H9 (cell line): ENCODE data around the gene PDXK. TPM values are rescaled to one million over a fixed set of nuclear protein-coding genes. Genes with fewer than 3 reads are reported as not detected.

Experiments used
- DNase-seq: peaks from one replicate; pipeline ENCODE4 v3.0.0-alpha.2; 2017
- H2AFZ ChIP-seq: one replicate; pipeline ENCODE4 v1.6.1; 2013; ENCODE audit warnings: mild to moderate bottlenecking, low read length, control low read depth, moderate library complexity
- H2AK5ac ChIP-seq: 2 replicates; pipeline ENCODE4 v1.6.1; 2013; ENCODE audit warnings: low read length, control low read depth, mixed read lengths; ENCODE audit not compliant: insufficient read length
- H2BK120ac ChIP-seq: one replicate; pipeline ENCODE4 v1.6.1; 2013; ENCODE audit warnings: low read depth, mild to moderate bottlenecking, low read length, control low read depth, inconsistent platforms; ENCODE audit not compliant: poor library complexity, severe bottlenecking
- H2BK12ac ChIP-seq: 2 replicates; pipeline ENCODE4 v1.6.1; 2013; ENCODE audit warnings: low read length, control low read depth, mixed read lengths, low read depth; ENCODE audit not compliant: insufficient read length
- H2BK15ac ChIP-seq: 2 replicates; pipeline ENCODE4 v1.6.1; 2013; ENCODE audit warnings: low read depth, low read length, control low read depth
- H2BK20ac ChIP-seq: one replicate; pipeline ENCODE4 v1.6.1; 2013; ENCODE audit warnings: low read depth, mild to moderate bottlenecking, low read length, control low read depth, inconsistent platforms; ENCODE audit not compliant: poor library complexity, severe bottlenecking
- H2BK5ac ChIP-seq: 2 replicates; pipeline ENCODE4 v1.6.1; 2013; ENCODE audit warnings: low read length, control low read depth, mixed read lengths; ENCODE audit not compliant: insufficient read length
- H3K14ac ChIP-seq: 2 replicates; pipeline ENCODE4 v1.6.1; 2013; ENCODE audit warnings: low read length, control low read depth; ENCODE audit not compliant: insufficient read depth
- H3K18ac ChIP-seq: 2 replicates; pipeline ENCODE4 v1.6.1; 2013; ENCODE audit warnings: low read depth, mild to moderate bottlenecking, mixed read lengths, low read length, control low read depth; ENCODE audit not compliant: insufficient read length
- H3K23ac ChIP-seq: 2 replicates; pipeline ENCODE4 v1.6.1; 2013; ENCODE audit warnings: low read length, control low read depth, mixed read lengths, low read depth; ENCODE audit not compliant: insufficient read length
- H3K23me2 ChIP-seq: 2 replicates; pipeline ENCODE4 v1.6.1; 2013; ENCODE audit warnings: low read depth, mild to moderate bottlenecking, mixed read lengths, low read length, control low read depth; ENCODE audit not compliant: insufficient read length, poor library complexity, severe bottlenecking
- H3K27ac ChIP-seq: 2 replicates; pipeline ENCODE4 v1.5.1; 2013; ENCODE audit warnings: low read length, control low read depth, mixed read lengths, low read depth; ENCODE audit not compliant: insufficient read length
- H3K27me3 ChIP-seq: 2 replicates; pipeline ENCODE4 v1.6.1; 2013; ENCODE audit warnings: low read length, control low read depth, inconsistent platforms; ENCODE audit not compliant: insufficient read depth
- H3K4ac ChIP-seq: 2 replicates; pipeline ENCODE4 v1.6.1; 2013; ENCODE audit warnings: low read depth, mild to moderate bottlenecking, control low read depth, inconsistent platforms, low read length, moderate library complexity
- H3K4me1 ChIP-seq: 2 replicates; pipeline ENCODE4 v1.6.1; 2013; ENCODE audit warnings: low read length, control low read depth, inconsistent platforms; ENCODE audit not compliant: insufficient read depth
- H3K4me2 ChIP-seq: 2 replicates; pipeline ENCODE4 v1.6.1; 2013; ENCODE audit warnings: low read length, control low read depth, mixed read lengths; ENCODE audit not compliant: insufficient read length, insufficient read depth
- H3K56ac ChIP-seq: 2 replicates; pipeline ENCODE4 v1.6.1; 2013; ENCODE audit warnings: low read depth, mild to moderate bottlenecking, mixed read lengths, low read length, control low read depth; ENCODE audit not compliant: insufficient read length
- H3K79me1 ChIP-seq: 2 replicates; pipeline ENCODE4 v1.6.1; 2013; ENCODE audit warnings: low read depth, mild to moderate bottlenecking, moderate library complexity, low read length, control low read depth, inconsistent platforms; ENCODE audit not compliant: insufficient read depth, poor library complexity, severe bottlenecking
- H3K79me2 ChIP-seq: 2 replicates; pipeline ENCODE4 v1.6.1; 2013; ENCODE audit warnings: low read length, control low read depth, inconsistent platforms; ENCODE audit not compliant: insufficient read depth
- H3K9ac ChIP-seq: 2 replicates; pipeline ENCODE4 v1.6.1; 2013; ENCODE audit warnings: low read length, control low read depth, mixed read lengths; ENCODE audit not compliant: insufficient read length; ENCODE audit errors: extremely low read depth
- H3K9me3 ChIP-seq: one replicate; pipeline ENCODE4 v1.6.1; 2013; ENCODE audit warnings: low read depth, low read length, inconsistent platforms; ENCODE audit not compliant: control insufficient read depth
- H3T11ph ChIP-seq: one replicate; pipeline ENCODE4 v1.6.1; 2013; ENCODE audit warnings: mild to moderate bottlenecking, low read length, control low read depth, inconsistent platforms
- H4K20me1 ChIP-seq: one replicate; pipeline ENCODE4 v1.6.1; 2013; ENCODE audit not compliant: control insufficient read depth, insufficient read length, insufficient read depth
- H4K5ac ChIP-seq: 2 replicates; pipeline ENCODE4 v1.6.1; 2013; ENCODE audit warnings: low read depth, mild to moderate bottlenecking, mixed read lengths, low read length, control low read depth; ENCODE audit not compliant: insufficient read length
- H4K8ac ChIP-seq: replicated peaks from 2 replicates; pipeline ENCODE4 v1.6.1; 2013; ENCODE audit warnings: low read length, control low read depth, mixed read lengths, low read depth; ENCODE audit not compliant: insufficient read length
- H4K91ac ChIP-seq: 2 replicates; pipeline ENCODE4 v1.6.1; 2013; ENCODE audit warnings: low read depth, mild to moderate bottlenecking, moderate library complexity, mixed read lengths, low read length, control low read depth; ENCODE audit not compliant: insufficient read length
- H3K27ac Mint-ChIP-seq, 3 experiments: 2 replicates in 2 of 3; 3 replicates in 1 of 3; pipeline ENCODE4 v1.8.0; 2020 to 2021; ENCODE audit warnings: mixed read lengths in 3 of 3, mild to moderate bottlenecking in 1 of 3, moderate library complexity in 1 of 3
- H3K27me3 Mint-ChIP-seq: 2 replicates; pipeline ENCODE4 v1.8.0; 2021; ENCODE audit warnings: low read depth, mild to moderate bottlenecking, moderate library complexity, mixed read lengths
- H3K36me3 Mint-ChIP-seq, 3 experiments: 2 replicates in 2 of 3; 3 replicates in 1 of 3; pipeline ENCODE4 v1.8.0; 2020 to 2021; ENCODE audit warnings: low read depth in 3 of 3, mixed read lengths in 3 of 3; ENCODE audit not compliant: insufficient read depth in 1 of 3
- H3K4me1 Mint-ChIP-seq, 2 experiments: 2 replicates each; pipeline ENCODE4 v1.8.0; 2020; ENCODE audit warnings: mixed read lengths in 2 of 2
- H3K4me3 Mint-ChIP-seq, 2 experiments: 2 replicates in 1 of 2; 3 replicates in 1 of 2; pipeline ENCODE4 v1.8.0; 2020 to 2021; ENCODE audit warnings: mild to moderate bottlenecking in 2 of 2, mixed read lengths in 2 of 2, moderate library complexity in 1 of 2
- H3K9me3 Mint-ChIP-seq, 2 experiments: 2 replicates in 1 of 2; 3 replicates in 1 of 2; pipeline ENCODE4 v1.8.0; 2020; ENCODE audit warnings: mild to moderate bottlenecking in 2 of 2, mixed read lengths in 2 of 2, moderate library complexity in 1 of 2
- WGBS: extraction: QIAGEN DNeasy Blood & Tissue Kit; methylation state at CpG from one replicate; pipeline ENCODE4 v1.1.7; 2013; ENCODE audit warnings: missing lambda C conversion rate, low lambda C conversion rate, mixed read lengths; ENCODE audit not compliant: insufficient read length; ENCODE audit errors: extremely low coverage; 5-methylcytosine and 5-hydroxymethylcytosine counted together
- total RNA-seq: library from RNA; stranded (reverse); gene quantifications from 2 replicates; pipeline ENCODE4 v1.2.1, GENCODE V29; 2021
- TF ChIP-seq, protein P1 (sequence below): fragments of 200-600 bp; sonication (generic); conservative IDR thresholded peaks from 3 replicates; pipeline ENCODE4 v1.8.0; 2021; ENCODE audit warnings: antibody characterized with exemption, mild to moderate bottlenecking

PDXK gene
- total RNA-seq, 1 experiment from 2014 or later: 109 TPM

DNA sequence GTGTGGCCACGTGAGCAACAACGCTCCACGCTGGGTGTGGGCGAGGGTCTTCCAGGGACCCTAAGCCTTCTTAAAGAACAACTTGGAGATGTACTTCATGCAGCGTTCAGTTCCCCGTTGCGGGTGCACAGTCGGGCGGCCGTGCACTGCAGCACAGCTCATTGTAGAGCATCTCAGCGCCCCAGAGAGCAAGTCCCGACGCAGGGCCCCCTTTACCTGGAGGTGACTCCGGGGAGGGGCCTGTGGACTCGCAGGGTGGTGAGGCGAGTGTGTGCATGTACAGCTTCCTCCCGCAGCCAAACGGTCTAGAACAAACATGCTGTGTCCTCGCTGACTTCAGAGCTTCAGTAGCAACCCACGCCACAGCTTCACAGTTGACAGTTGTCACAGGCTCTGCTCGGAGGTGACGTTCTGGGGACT, 89.9 kb downstream of the PDXK start:
- Histone ChIP-seq H2BK15ac (no peak overlapping the region), H2BK12ac (no peak overlapping the region), H3K23ac (no peak overlapping the region), H4K20me1 (no peaks in the 10 kb centered on the region), H3K4ac (no peak overlapping the region), H3K79me1 (no peaks in the 10 kb centered on the region), H3K9me3 (no peaks in the 10 kb centered on the region), H3K4me2 (no peak overlapping the region), H3K56ac (no peak overlapping the region), H3K27ac (no peak overlapping the region), H2BK5ac (no peak overlapping the region), H3K23me2 (no peaks in the 10 kb centered on the region), H3K4me1 (no peaks in the 10 kb centered on the region), H4K8ac (no peak overlapping the region), H2BK20ac (no peak overlapping the region), H3K18ac (no peak overlapping the region), H2BK120ac (no peak overlapping the region), H3K27me3 (no peaks in the 10 kb centered on the region), H4K91ac (no peak overlapping the region), H4K5ac (no peak overlapping the region), H3K14ac (no peak overlapping the region), H3K79me2 (no peaks in the 10 kb centered on the region), H2AK5ac (no peak overlapping the region), H3T11ph (no peak overlapping the region), H2AFZ (no peak overlapping the region), H3K9ac (no peak overlapping the region)
- peaks cover 3 to 9% of the 10 kb centered on the region in 2 experiments for H3K4me1 Mint-ChIP-seq
- H3K36me3 Mint-ChIP-seq: peaks cover 4 to 17% (median 12%) of the 10 kb centered on the region in 3 experiments; a peak in 6 of 7 replicates
- H3K4me3 Mint-ChIP-seq: no peak overlapping the region
- no peak overlapping the region for H3K27ac Mint-ChIP-seq
- no peaks in the 10 kb centered on the region for H3K27me3 Mint-ChIP-seq
- WGBS: no CpG with 5 or more reads among the region's 22 CpGs
- no peaks in the 10 kb centered on the region for H3K9me3 Mint-ChIP-seq
- no peak for DNase-seq
- TF ChIP-seq, protein P1, sequence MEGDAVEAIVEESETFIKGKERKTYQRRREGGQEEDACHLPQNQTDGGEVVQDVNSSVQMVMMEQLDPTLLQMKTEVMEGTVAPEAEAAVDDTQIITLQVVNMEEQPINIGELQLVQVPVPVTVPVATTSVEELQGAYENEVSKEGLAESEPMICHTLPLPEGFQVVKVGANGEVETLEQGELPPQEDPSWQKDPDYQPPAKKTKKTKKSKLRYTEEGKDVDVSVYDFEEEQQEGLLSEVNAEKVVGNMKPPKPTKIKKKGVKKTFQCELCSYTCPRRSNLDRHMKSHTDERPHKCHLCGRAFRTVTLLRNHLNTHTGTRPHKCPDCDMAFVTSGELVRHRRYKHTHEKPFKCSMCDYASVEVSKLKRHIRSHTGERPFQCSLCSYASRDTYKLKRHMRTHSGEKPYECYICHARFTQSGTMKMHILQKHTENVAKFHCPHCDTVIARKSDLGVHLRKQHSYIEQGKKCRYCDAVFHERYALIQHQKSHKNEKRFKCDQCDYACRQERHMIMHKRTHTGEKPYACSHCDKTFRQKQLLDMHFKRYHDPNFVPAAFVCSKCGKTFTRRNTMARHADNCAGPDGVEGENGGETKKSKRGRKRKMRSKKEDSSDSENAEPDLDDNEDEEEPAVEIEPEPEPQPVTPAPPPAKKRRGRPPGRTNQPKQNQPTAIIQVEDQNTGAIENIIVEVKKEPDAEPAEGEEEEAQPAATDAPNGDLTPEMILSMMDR: no peak
